Activated CD8-positive, alpha-beta T cell treated with anti-CD3 and anti-CD28 coated beads for 36 hours (primary cell): Measurements from ENCODE around the gene FGD3. TPM values are rescaled to one million over a fixed set of nuclear protein-coding genes. Genes with fewer than 3 reads are reported as not detected.

Source experiments
- ATAC-seq: fragments of 200-7000 bp; cut with Tn5 transposase; one replicate; pipeline ENCODE4 v1.10.0; 2021; ENCODE audit warnings: mild to moderate bottlenecking, moderate library complexity
- CTCF ChIA-PET: fragments of 350-600 bp; sonication (Branson Sonifier 250); formaldehyde crosslinking; loops from one replicate; lab custom pipeline; 2021; ENCODE audit warnings: antibody characterized with exemption; lab: Charles Lee
- POLR2A ChIA-PET: fragments of 350-600 bp; sonication (Branson Sonifier 250); formaldehyde crosslinking; loops from one replicate; lab custom pipeline; 2021; ENCODE audit warnings: antibody characterized with exemption; lab: Charles Lee
- DNase-seq: peaks from one replicate; pipeline ENCODE4 v3.0.0-alpha.2; 2020
- H3K27ac Mint-ChIP-seq: one replicate; pipeline ENCODE4 v1.8.0; 2021; ENCODE audit warnings: mild to moderate bottlenecking, mixed read lengths
- H3K27me3 Mint-ChIP-seq: one replicate; pipeline ENCODE4 v1.8.0; 2021; ENCODE audit warnings: mixed read lengths
- H3K36me3 Mint-ChIP-seq: one replicate; pipeline ENCODE4 v1.8.0; 2021; ENCODE audit warnings: low read depth, mixed read lengths
- H3K4me1 Mint-ChIP-seq: one replicate; pipeline ENCODE4 v1.8.0; 2021; ENCODE audit warnings: low read depth, mixed read lengths
- H3K4me3 Mint-ChIP-seq: one replicate; pipeline ENCODE4 v1.8.0; 2021; ENCODE audit warnings: mild to moderate bottlenecking, moderate library complexity, mixed read lengths
- H3K9me3 Mint-ChIP-seq: one replicate; pipeline ENCODE4 v1.8.0; 2021; ENCODE audit warnings: mixed read lengths
- CTCF ChIP-seq: fragments of 200-600 bp; IDR thresholded peaks from one replicate; pipeline ENCODE4 v1.8.0; 2022; ENCODE audit warnings: antibody characterized with exemption, mild to moderate bottlenecking
- intact Hi-C: fragments of 100-400 bp; cut with micrococcal nuclease; formaldehyde crosslinking; loops from one replicate; pipeline ENCODE4 v1.10.0; 2022
- total RNA-seq, 2 experiments: library from RNA; stranded (reverse); gene quantifications; one replicate each; pipeline ENCODE4 v1.2.3, GENCODE V29; 2021

FGD3 gene
- total RNA-seq, 2 experiments from 2014 or later = 41.6 to 43.5 TPM

GRCh38 chr9:93020771-93021670, 73.7 kb downstream of the FGD3 start:
- ATAC-seq (peak; percentile 86), DNase-seq (peak; percentile 79)
- H3K4me1 Mint-ChIP-seq = peaks cover 52% of the 10 kb centered on the region
- ChIA-PET CTCF (interaction anchor here (0.8 to 1.6 kb wide), 6 partner anchors 17 to 88 kb away, joined by 3 to 10 read pairs (median 4); no protein-coding TSS in a partner anchor), POLR2A (interaction anchor here (0.6 to 1.4 kb wide), 3 partner anchors 10 to 44 kb away, joined by 3 to 4 read pairs (median 4); no protein-coding TSS in a partner anchor)
- no peak overlapping the region for H3K4me3 Mint-ChIP-seq
- H3K9me3 Mint-ChIP-seq = no peaks in the 10 kb centered on the region
- intact Hi-C loops = no loop called here
- H3K27ac Mint-ChIP-seq = peak overlapping the region; percentile 90
- TF ChIP-seq CTCF = no peak
- H3K36me3 Mint-ChIP-seq = peaks cover 39% of the 10 kb centered on the region
- H3K27me3 Mint-ChIP-seq = no peaks in the 10 kb centered on the region

- H3K36me3 Mint-ChIP-seq = peaks cover 41% of the 10 kb centered on the region
These were observed 74.7 kb downstream of the FGD3 start for GRCh38 chr9:93022066-93022465.

GRCh38 chr9:93022721-93023520, 75.6 kb downstream of the FGD3 start:
- H3K27ac Mint-ChIP-seq = peak overlapping the region; percentile 76
- peaks cover 70% of the 10 kb centered on the region for H3K4me1 Mint-ChIP-seq
- ChIA-PET POLR2A (no interaction called here), CTCF (interaction anchor here (0.7 to 4.8 kb wide), 2 partner anchors 20 to 86 kb away, joined by 4 to 28 read pairs; no protein-coding TSS in a partner anchor)
- no peak for DNase-seq
- ATAC-seq = no peak
- H3K36me3 Mint-ChIP-seq = peaks cover 37% of the 10 kb centered on the region
- no peaks in the 10 kb centered on the region for H3K9me3 Mint-ChIP-seq
- TF ChIP-seq CTCF = no peak
- intact Hi-C loops = no loop called here
- no peak overlapping the region for H3K4me3 Mint-ChIP-seq
- no peaks in the 10 kb centered on the region for H3K27me3 Mint-ChIP-seq

More at GRCh38 chr9:93022066-93022465, 74.7 kb downstream of the FGD3 start:
- Mint-ChIP-seq H3K27me3 (no peaks in the 10 kb centered on the region), H3K4me1 (peaks cover 62% of the 10 kb centered on the region), H3K9me3 (no peaks in the 10 kb centered on the region), H3K4me3 (no peak overlapping the region), H3K27ac (peak overlapping the region; percentile 57)
- ATAC-seq (no peak), DNase-seq (no peak)
- POLR2A ChIA-PET = interaction anchor here (0.7 to 0.8 kb wide), 2 partner anchors 17 to 20 kb away, joined by 3 read pairs; no protein-coding TSS in a partner anchor
- intact Hi-C loops = no loop called here
- TF ChIP-seq CTCF = no peak
- CTCF ChIA-PET = interaction anchor here (0.6 to 0.8 kb wide), 2 partner anchors 19 to 87 kb away, joined by 3 read pairs; no protein-coding TSS in a partner anchor

GRCh38 chr9:93023521-93023815, 76.1 kb downstream of the FGD3 start:
- no peak for DNase-seq
- Mint-ChIP-seq H3K9me3 (no peaks in the 10 kb centered on the region), H3K4me1 (peaks cover 74% of the 10 kb centered on the region), H3K4me3 (no peak overlapping the region), H3K27ac (peak overlapping the region; percentile 76), H3K36me3 (peaks cover 40% of the 10 kb centered on the region), H3K27me3 (no peaks in the 10 kb centered on the region)
- no peak for TF ChIP-seq CTCF
- ChIA-PET POLR2A (no interaction called here), CTCF (interaction anchor here (0.7 to 4.8 kb wide), 2 partner anchors 20 to 86 kb away, joined by 4 to 28 read pairs; no protein-coding TSS in a partner anchor)
- intact Hi-C loops = no loop called here
- no peak for ATAC-seq
